Heart right ventricle (tissue), 16 donors: ENCODE measurements around the gene ALX4. TPM values are rescaled to one million over a fixed set of nuclear protein-coding genes. Genes with fewer than 3 reads are reported as not detected.

Source experiments
- ATAC-seq, 8 donors: fragments of 200-7000 bp; cut with Tn5 transposase; one replicate each; pipeline ENCODE4 v1.9.1; 2020; ENCODE audit warnings: mild to moderate bottlenecking in 8 of 8, moderate library complexity in 8 of 8, moderate number of reproducible peaks in 1 of 8
- DNase-seq, 2 donors: peaks; one replicate each; pipeline ENCODE4 v3.0.0-alpha.2; 2020
- H3K27ac ChIP-seq, 10 donors: fragments of 200-600 bp; sonication (generic) in 2 of 10; one replicate each; pipeline versions ENCODE4 v1.5.0 to v1.8.0; 2020 to 2022; ENCODE audit warnings: mild to moderate bottlenecking in 3 of 10
- H3K27me3 ChIP-seq, 7 donors: fragments of 200-600 bp; one replicate each; pipeline ENCODE4 v1.8.0; 2021 to 2022; ENCODE audit warnings: mild to moderate bottlenecking in 2 of 7
- H3K36me3 ChIP-seq, 9 donors: fragments of 200-600 bp; sonication (generic) in 1 of 9; one replicate each; pipeline versions ENCODE4 v1.5.0 to v1.8.0; 2020 to 2022; ENCODE audit warnings: mild to moderate bottlenecking in 2 of 9
- H3K4me1 ChIP-seq, 9 donors: fragments of 200-600 bp; sonication (generic) in 1 of 9; one replicate each; pipeline versions ENCODE4 v1.5.0 to v1.8.0; 2020 to 2022; ENCODE audit warnings: mild to moderate bottlenecking in 4 of 9
- H3K4me3 ChIP-seq, 10 donors: fragments of 200-600 bp; sonication (generic) in 2 of 10; one replicate each; pipeline versions ENCODE4 v1.5.0 to v1.8.0; 2020 to 2022; ENCODE audit warnings: mild to moderate bottlenecking in 7 of 10, moderate library complexity in 2 of 10
- H3K9me3 ChIP-seq, 11 donors: fragments of 200-600 bp in 10 of 11; sonication (generic) in 2 of 11; one replicate each; pipeline versions ENCODE4 v1.5.0 to v1.8.0; 2013 to 2022; ENCODE audit warnings: mild to moderate bottlenecking in 2 of 11, control low read depth in 1 of 11, moderate library complexity in 1 of 11
- CTCF ChIP-seq, 9 donors: fragments of 200-600 bp; sonication (generic) in 2 of 9; IDR thresholded peaks; one replicate each; pipeline versions ENCODE4 v1.5.0 to v1.8.0; 2021 to 2022; ENCODE audit warnings: antibody characterized with exemption in 9 of 9, mild to moderate bottlenecking in 5 of 9, moderate library complexity in 1 of 9
- WGBS, 2 donors: extraction: QIAGEN DNeasy Blood & Tissue Kit; methylation state at CpG; one replicate each; pipeline ENCODE4 v1.1.7; 2013; ENCODE audit warnings: inconsistent platforms in 1 of 2; 5-methylcytosine and 5-hydroxymethylcytosine counted together
- intact Hi-C, 10 donors: fragments of 100-400 bp; cut with DNase I; formaldehyde crosslinking; loops; one replicate each; pipeline versions ENCODE4 v1.11.1 to v1.14.2; 2022
- polyA plus RNA-seq, 2 donors: library from polyadenylated mRNA; stranded (reverse); fragments of 200-250 nt; gene quantifications; one replicate each; pipeline ENCODE4 v1.2.3, GENCODE V29; 2013
- total RNA-seq, 10 donors: library from RNA; stranded (reverse); fragmentation: NEBNext Ultra II Directional in 3 of 10; extraction: Animal tissue kit (Norgen Biotek cat#: 25700) in 3 of 10; gene quantifications; one replicate each; pipeline versions ENCODE4 v1.2.1 to v1.2.4, GENCODE V29; 2021 to 2023
- donor health status: Arrhythmogenic right ventricular cardiomyopathy.
- donor health status: ischemic (EF 13 %, LVEDD 7.1; RV severe dilation, severe dysfunction).
- donor health status: healthy with polysubstance abuse.
- donor health status: DM: no; HTN: yes; CAD: no.
- donor health status: DM: no; HTN: no; CAD: no.
- donor health status: ischemic (EF 25% LVEDD 6.9; RV normal size, moderate dysfunction).
- donor health status: ischemic (EF 25% LVEDD 5.7; RV mildly dilated, moderate dysfunction).
- donor health status: healthy.
- donor health status: DM: yes; HTN: yes; CAD: no.
- donor health status: Ischemic cardiomyopathy.
- donor health status: ischemic (EF 35%, LVEDD 5.7; RV mildly dilated, moderate dysfunction).
- donor health status: nonischemic (EF 11% LVEDD 7.7; RV severe dilation, severe dysfunction).
- donor health status: DM: yes; HTN: yes; CAD: no.
- donor health status: PGD.
- donor health status: ischemic (EF 29% LVEDD 5.4; RV normal size, mild dysfunction).
- donor health status: nonischemic (EF 23%, LVEDD 6.1; RV moderate dilation, normal function).

The ALX4 gene
- total and polyA plus RNA-seq, 12 donors = 0.01 to 0.07 (median 0.06) TPM; not detected in 5

GRCh38 chr11:44235765-44236201, 74.2 kb downstream of the ALX4 start:
- Histone ChIP-seq H3K4me1 (peaks cover 0 to 14% (median 0%) of the 10 kb centered on the region in 9 donors), H3K36me3 (peaks cover 0 to 57% (median 0%) of the 10 kb centered on the region in 9 donors), H3K9me3 (no peaks in the 10 kb centered on the region), H3K27ac (no peak overlapping the region), H3K27me3 (no peaks in the 10 kb centered on the region), H3K4me3 (no peak overlapping the region)
- DNase-seq = no peak
- TF ChIP-seq CTCF (IDR thresholded peaks at IDR 0.05) = no peak
- WGBS, 2 donors = 56 to 71% methylated on average over 8 of the region's 8 CpGs
- peak in 3 of 8 donors; percentile 47 to 76 (median 50) for ATAC-seq
- intact Hi-C loops = no loop called here

GRCh38 chr11:44229624-44230023, 80.3 kb downstream of the ALX4 start:
- Histone ChIP-seq H3K4me3 (no peak overlapping the region), H3K27ac (no peak overlapping the region), H3K36me3 (peaks cover 0 to 24% (median 0%) of the 10 kb centered on the region in 9 donors), H3K9me3 (no peaks in the 10 kb centered on the region), H3K27me3 (no peaks in the 10 kb centered on the region), H3K4me1 (peaks cover 0 to 23% (median 8%) of the 10 kb centered on the region in 9 donors)
- intact Hi-C loops = loop anchor here in 1 of 10 donors (5.0 kb wide), 1 partner anchor 87 kb away; no protein-coding TSS in a partner anchor
- 92 to 93% methylated on average over 3 of the region's 3 CpGs for WGBS, 2 donors
- no peak for DNase-seq
- ATAC-seq = no peak
- TF ChIP-seq CTCF (IDR thresholded peaks at IDR 0.05) = no peak

DNA sequence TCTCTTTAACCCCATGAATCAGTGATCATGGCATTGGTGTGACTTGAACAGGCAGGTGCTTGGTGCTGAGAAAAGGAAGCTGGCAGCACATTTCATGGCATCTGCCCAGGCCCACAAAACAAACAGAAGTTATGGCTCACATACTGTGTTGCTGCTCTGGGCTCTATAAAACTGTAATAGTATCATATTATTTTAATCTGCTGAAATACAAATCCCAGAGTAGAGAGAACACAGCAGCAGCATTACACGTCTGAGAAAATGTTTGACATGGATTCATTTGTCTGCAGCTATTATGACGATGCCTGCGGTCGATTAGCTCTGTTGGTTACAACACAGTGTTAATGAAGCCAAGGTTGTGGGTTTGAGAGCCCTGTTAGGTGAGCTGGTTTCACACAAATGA, 80.8 kb downstream of the ALX4 start:
- H3K27ac ChIP-seq = no peak overlapping the region
- DNase-seq (no peak), ATAC-seq (no peak)
- TF ChIP-seq CTCF (IDR thresholded peaks at IDR 0.05) = no peak
- no peak overlapping the region for H3K4me3 ChIP-seq
- 95 to 97% methylated on average over 4 of the region's 4 CpGs for WGBS, 2 donors
- H3K27me3 ChIP-seq = no peaks in the 10 kb centered on the region
- intact Hi-C loops = loop anchor here in 1 of 10 donors (5.0 kb wide), 1 partner anchor 87 kb away; no protein-coding TSS in a partner anchor
- peaks cover 0 to 27% (median 8%) of the 10 kb centered on the region in 9 donors for H3K4me1 ChIP-seq
- no peaks in the 10 kb centered on the region for H3K9me3 ChIP-seq
- peaks cover 0 to 21% (median 0%) of the 10 kb centered on the region in 9 donors for H3K36me3 ChIP-seq

DNA sequence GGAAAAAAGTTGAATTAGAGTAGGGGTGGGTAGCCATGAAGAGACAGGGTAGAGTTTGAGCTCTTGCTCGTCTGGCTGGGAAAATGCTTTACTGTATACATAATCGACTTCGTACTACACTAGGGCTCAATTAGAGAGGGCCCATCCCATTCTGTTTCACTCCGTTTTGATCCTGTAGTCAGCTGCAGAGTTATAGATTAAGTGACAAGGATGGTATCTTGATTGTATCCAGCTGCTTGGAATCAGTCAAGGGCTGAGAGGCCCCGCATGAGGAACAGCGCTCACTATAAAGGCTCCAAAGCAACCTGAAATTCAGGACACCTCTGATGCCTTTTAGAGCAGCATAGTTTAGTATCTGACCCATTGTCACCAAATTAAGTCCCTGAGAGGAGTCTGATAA, 81.6 kb downstream of the ALX4 start:
- Histone ChIP-seq H3K27me3 (no peaks in the 10 kb centered on the region), H3K4me1 (peaks cover 0 to 27% (median 8%) of the 10 kb centered on the region in 9 donors)
- no peak for ATAC-seq

More for the DNA sequence above, 81.6 kb downstream of the ALX4 start:
- no peak for TF ChIP-seq CTCF (IDR thresholded peaks at IDR 0.05)
- intact Hi-C loops = loop anchor here in 2 of 10 donors (1.0 to 5.0 kb wide), 2 partner anchors 18 to 86 kb away; no protein-coding TSS in a partner anchor
- no peak for DNase-seq
- Histone ChIP-seq H3K27ac (no peak overlapping the region), H3K36me3 (peaks cover 0 to 17% (median 0%) of the 10 kb centered on the region in 9 donors), H3K4me3 (no peak overlapping the region), H3K9me3 (no peaks in the 10 kb centered on the region)
- 85 to 87% methylated on average over 6 of the region's 6 CpGs for WGBS, 2 donors
